ENCODE data around the gene PPP1R3E.

PPP1R3E gene

DNA sequence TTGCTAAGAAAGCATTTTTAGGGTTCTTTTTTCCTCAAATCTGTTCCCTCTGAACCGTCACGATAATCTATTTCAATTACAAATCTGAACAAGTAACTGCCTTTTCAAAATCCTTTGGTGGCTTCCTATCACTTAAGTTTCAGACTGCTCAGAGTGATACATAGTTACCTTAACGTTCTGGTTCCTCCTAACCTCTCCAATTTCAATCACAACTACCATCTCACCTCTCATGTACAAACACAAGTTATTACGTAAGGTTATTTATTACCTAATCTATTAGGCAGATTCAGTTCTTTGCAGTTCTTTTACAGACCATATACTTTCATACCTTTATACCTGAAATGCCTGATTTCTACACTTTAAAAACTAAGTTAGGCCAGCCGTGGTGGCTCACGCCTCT, 52.8 kb downstream of the PPP1R3E start:
- TF ChIP-seq, protein P1, sequence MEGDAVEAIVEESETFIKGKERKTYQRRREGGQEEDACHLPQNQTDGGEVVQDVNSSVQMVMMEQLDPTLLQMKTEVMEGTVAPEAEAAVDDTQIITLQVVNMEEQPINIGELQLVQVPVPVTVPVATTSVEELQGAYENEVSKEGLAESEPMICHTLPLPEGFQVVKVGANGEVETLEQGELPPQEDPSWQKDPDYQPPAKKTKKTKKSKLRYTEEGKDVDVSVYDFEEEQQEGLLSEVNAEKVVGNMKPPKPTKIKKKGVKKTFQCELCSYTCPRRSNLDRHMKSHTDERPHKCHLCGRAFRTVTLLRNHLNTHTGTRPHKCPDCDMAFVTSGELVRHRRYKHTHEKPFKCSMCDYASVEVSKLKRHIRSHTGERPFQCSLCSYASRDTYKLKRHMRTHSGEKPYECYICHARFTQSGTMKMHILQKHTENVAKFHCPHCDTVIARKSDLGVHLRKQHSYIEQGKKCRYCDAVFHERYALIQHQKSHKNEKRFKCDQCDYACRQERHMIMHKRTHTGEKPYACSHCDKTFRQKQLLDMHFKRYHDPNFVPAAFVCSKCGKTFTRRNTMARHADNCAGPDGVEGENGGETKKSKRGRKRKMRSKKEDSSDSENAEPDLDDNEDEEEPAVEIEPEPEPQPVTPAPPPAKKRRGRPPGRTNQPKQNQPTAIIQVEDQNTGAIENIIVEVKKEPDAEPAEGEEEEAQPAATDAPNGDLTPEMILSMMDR (IDR thresholded peaks at IDR 0.05; ENCODE audit: borderline replicate concordance, insufficient read depth, low read depth, low read length), result no peak
- no peak overlapping the region for H3K4me3 ChIP-seq (ENCODE audit: low read depth, low read length)

DNA sequence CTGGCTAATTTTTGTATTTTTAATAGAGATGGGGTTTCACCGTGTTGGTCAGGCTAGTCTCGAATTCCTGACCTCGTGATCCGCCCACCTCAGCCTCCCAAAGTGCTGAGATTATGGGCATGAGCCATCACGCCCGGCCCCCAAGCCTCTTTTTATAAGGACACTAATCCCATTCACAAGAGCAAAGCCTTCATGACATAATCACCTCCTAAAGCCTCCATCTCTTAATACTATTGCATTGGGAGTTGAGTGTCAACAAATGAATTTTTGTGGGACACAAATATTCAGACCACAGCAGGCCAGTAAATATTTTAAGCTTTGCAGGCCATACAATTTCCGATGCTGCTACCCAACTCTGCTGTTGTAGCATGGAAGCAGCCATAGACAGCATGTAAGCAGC, 54.1 kb downstream of the PPP1R3E start:
- H3K4me3 ChIP-seq (ENCODE audit: low read depth, low read length), result no peak overlapping the region
- TF ChIP-seq, protein P1 (IDR thresholded peaks at IDR 0.05; ENCODE audit: borderline replicate concordance, insufficient read depth, low read depth, low read length), result no peak

Data from GM12875 (cell line).